GM18520 (cell line): ENCODE measurements around the gene PTPRE.

Source experiments
- ATAC-seq: cut with Tn5 transposase; IDR thresholded peaks from one replicate; pipeline ENCODE4 v1.9.1; 2021; ENCODE audit not compliant: unreplicated experiment

The PTPRE gene

GRCh38 chr10:127907411-127908105, 655 bp downstream of the PTPRE start:
- ATAC-seq, result no peak

GRCh38 chr10:127908106-127908958, 1.4 kb downstream of the PTPRE start:
- no peak for ATAC-seq

GRCh38 chr10:127908959-127909267, 2.0 kb downstream of the PTPRE start:
- no peak for ATAC-seq

- ATAC-seq, result no peak
Observed at GRCh38 chr10:127909716-127910463, 3.0 kb downstream of the PTPRE start.

GRCh38 chr10:127910464-127910770, 3.5 kb downstream of the PTPRE start:
- ATAC-seq, result no peak

GRCh38 chr10:127911218-127911866, 4.4 kb downstream of the PTPRE start:
- ATAC-seq, result no peak

GRCh38 chr10:127911867-127912257, 5.0 kb downstream of the PTPRE start:
- ATAC-seq, result no peak

- no peak for ATAC-seq
Observed at GRCh38 chr10:127912607-127913367, 5.9 kb downstream of the PTPRE start.

- ATAC-seq, result no peak
Observed at GRCh38 chr10:127913368-127913759, 6.5 kb downstream of the PTPRE start.

- ATAC-seq, result no peak
Observed at GRCh38 chr10:127915324-127915723, 8.4 kb downstream of the PTPRE start.

GRCh38 chr10:127916826-127917225, 9.9 kb downstream of the PTPRE start:
- ATAC-seq, result no peak

- no peak for ATAC-seq
Observed at GRCh38 chr10:127918572-127918971, 11.7 kb downstream of the PTPRE start.

GRCh38 chr10:127919418-127920271, 12.7 kb downstream of the PTPRE start:
- no peak for ATAC-seq

GRCh38 chr10:127920306-127921074, 13.6 kb downstream of the PTPRE start:
- no peak for ATAC-seq

GRCh38 chr10:127921075-127921752, 14.3 kb downstream of the PTPRE start:
- no peak for ATAC-seq

- ATAC-seq, result no peak
Observed at GRCh38 chr10:127921753-127922145, 14.8 kb downstream of the PTPRE start.

- ATAC-seq, result no peak
Observed at GRCh38 chr10:127922206-127922605, 15.3 kb downstream of the PTPRE start.

GRCh38 chr10:127922675-127923366, 15.9 kb downstream of the PTPRE start:
- ATAC-seq, result no peak
